ENCODE data around the gene CDK14.
"Not testable (repeated sequence)": the region's sequence is repeated elsewhere in the genome, so short reads cannot be mapped to it uniquely, and the experiment has no call there.

CDK14 gene

GRCh38 chr7:90723866-90724265 is 127.7 kb downstream of the CDK14 start:
- DNase-seq, result no peak

GRCh38 chr7:90726120-90726519 is 130.0 kb downstream of the CDK14 start:
- no peak for DNase-seq

GRCh38 chr7:90726623-90727022 is 130.5 kb downstream of the CDK14 start:
- DNase-seq, result no peak

GRCh38 chr7:90727412-90727811 is 131.3 kb downstream of the CDK14 start:
- no peak for DNase-seq

GRCh38 chr7:90728568-90728967 is 132.4 kb downstream of the CDK14 start:
- no peak for DNase-seq

- not testable (repeated sequence) for DNase-seq
Measured at GRCh38 chr7:90735611-90736280, 139.6 kb downstream of the CDK14 start.

GRCh38 chr7:90736316-90736715 is 140.2 kb downstream of the CDK14 start:
- DNase-seq, result no peak

- DNase-seq, result no peak
Measured at GRCh38 chr7:90736968-90737939, 141.1 kb downstream of the CDK14 start.

- DNase-seq, result no peak
Measured at GRCh38 chr7:90738249-90738648, 142.1 kb downstream of the CDK14 start.

GRCh38 chr7:90739716-90740115 is 143.6 kb downstream of the CDK14 start:
- DNase-seq, result no peak

- no peak for DNase-seq
Measured at GRCh38 chr7:90740386-90740785, 144.3 kb downstream of the CDK14 start.

- DNase-seq, result no peak
Measured at GRCh38 chr7:90743626-90744025, 147.5 kb downstream of the CDK14 start.

- DNase-seq, result no peak
Measured at GRCh38 chr7:90747516-90747915, 151.4 kb downstream of the CDK14 start.

GRCh38 chr7:90749262-90749661 is 153.1 kb downstream of the CDK14 start:
- no peak for DNase-seq

GRCh38 chr7:90749774-90750173 is 153.7 kb downstream of the CDK14 start:
- no peak for DNase-seq

- no peak for DNase-seq
Measured at GRCh38 chr7:90751595-90751994, 155.5 kb downstream of the CDK14 start.

- DNase-seq, result no peak
Measured at GRCh38 chr7:90752051-90752450, 155.9 kb downstream of the CDK14 start.

- DNase-seq, result no peak
Measured at GRCh38 chr7:90755041-90755440, 158.9 kb downstream of the CDK14 start.

- no peak for DNase-seq
Measured at GRCh38 chr7:90756366-90756765, 160.2 kb downstream of the CDK14 start.

- not testable (repeated sequence) for DNase-seq
Measured at GRCh38 chr7:90757565-90757950, 161.4 kb downstream of the CDK14 start.

- no peak for DNase-seq
Measured at GRCh38 chr7:90758933-90759562, 162.9 kb downstream of the CDK14 start.

GRCh38 chr7:90759710-90760109 is 163.6 kb downstream of the CDK14 start:
- DNase-seq, result no peak

GRCh38 chr7:90760892-90761291 is 164.8 kb downstream of the CDK14 start:
- no peak for DNase-seq

- DNase-seq, result no peak
Measured at GRCh38 chr7:90761584-90761983, 165.5 kb downstream of the CDK14 start.

Data from CD4-positive, alpha-beta T cell treated with Interleukin-4 for 4 hours (primary cell).